Activated naive CD8-positive, alpha-beta T cell treated with anti-CD3 and anti-CD28 coated beads, Interleukin-2, amount 50 U/mL, for 24 hours (primary cell): ENCODE measurements around the gene ZNF320.
"Not testable (repeated sequence)": the region's sequence is repeated elsewhere in the genome, so short reads cannot be mapped to it uniquely, and the experiment has no call there.

Experiments
- ATAC-seq: fragments of 150-1000 bp; cut with Tn5 transposase; one replicate; pipeline ENCODE4 v1.10.0; 2021
- DNase-seq: peaks from one replicate; pipeline ENCODE4 v3.0.0; 2021
- H3K27ac Mint-ChIP-seq: one replicate; pipeline ENCODE4 v1.8.0; 2021; ENCODE audit warnings: mild to moderate bottlenecking, mixed read lengths
- H3K27me3 Mint-ChIP-seq: one replicate; pipeline ENCODE4 v1.8.0; 2021; ENCODE audit warnings: mixed read lengths
- H3K36me3 Mint-ChIP-seq: one replicate; pipeline ENCODE4 v1.8.0; 2021; ENCODE audit warnings: low read depth, mixed read lengths
- H3K4me1 Mint-ChIP-seq: one replicate; pipeline ENCODE4 v1.8.0; 2021; ENCODE audit warnings: mixed read lengths
- H3K4me3 Mint-ChIP-seq: one replicate; pipeline ENCODE4 v1.8.0; 2021; ENCODE audit warnings: mild to moderate bottlenecking, moderate library complexity, mixed read lengths
- H3K9me3 Mint-ChIP-seq: one replicate; pipeline ENCODE4 v1.8.0; 2021; ENCODE audit warnings: mixed read lengths

ZNF320 gene

DNA sequence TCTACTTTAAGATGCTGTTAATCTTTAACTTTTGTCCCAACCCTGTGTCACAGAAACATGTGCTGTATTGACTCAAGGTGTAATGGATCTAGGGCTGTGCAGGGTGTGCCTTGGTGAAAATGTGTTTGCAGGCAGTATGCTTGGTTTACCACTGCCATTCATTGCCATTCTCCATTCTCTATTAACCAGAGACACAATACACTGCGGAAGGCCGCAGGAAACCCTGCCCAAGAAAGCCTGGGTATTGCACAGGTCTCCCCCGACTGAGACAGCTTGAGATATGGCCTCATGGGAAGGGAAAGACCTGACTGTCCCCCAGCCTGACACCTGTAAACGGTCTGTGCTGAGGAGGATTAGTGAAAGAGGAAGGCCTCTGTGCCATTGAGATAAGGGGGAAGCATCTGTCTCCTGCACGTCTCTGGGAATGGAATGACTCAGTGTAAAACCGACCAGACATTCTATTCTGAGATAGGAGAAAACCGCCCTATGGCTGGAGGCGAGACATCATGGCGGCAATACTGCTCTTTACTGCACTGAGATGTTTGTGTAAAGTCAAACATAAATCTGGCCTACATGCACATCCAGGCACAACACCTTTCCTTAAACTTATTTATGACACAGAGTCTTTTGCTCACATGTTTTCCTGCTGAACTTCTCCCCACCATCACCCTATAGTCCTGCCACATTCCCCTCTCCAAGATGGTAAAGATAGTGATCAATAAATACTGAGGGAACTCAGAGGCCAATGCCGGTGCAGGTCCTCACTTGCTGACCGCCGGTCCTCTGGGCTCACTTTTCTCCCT is 38.9 kb upstream of the ZNF320 start:
- Mint-ChIP-seq H3K4me1 (peaks cover 16% of the 10 kb centered on the region), H3K27me3 (no peaks in the 10 kb centered on the region), H3K36me3 (peaks cover 72% of the 10 kb centered on the region), H3K27ac (no peak overlapping the region), H3K4me3 (no peak overlapping the region), H3K9me3 (peaks cover 31% of the 10 kb centered on the region)
- ATAC-seq (no peak), DNase-seq (no peak)

GRCh38 chr19:52935434-52935833 is 38.0 kb upstream of the ZNF320 start:
- Mint-ChIP-seq H3K9me3 (peaks cover 28% of the 10 kb centered on the region), H3K27me3 (no peaks in the 10 kb centered on the region), H3K4me1 (peaks cover 11% of the 10 kb centered on the region), H3K27ac (no peak overlapping the region), H3K36me3 (peaks cover 67% of the 10 kb centered on the region), H3K4me3 (no peak overlapping the region)
- ATAC-seq = no peak
- no peak for DNase-seq

DNA sequence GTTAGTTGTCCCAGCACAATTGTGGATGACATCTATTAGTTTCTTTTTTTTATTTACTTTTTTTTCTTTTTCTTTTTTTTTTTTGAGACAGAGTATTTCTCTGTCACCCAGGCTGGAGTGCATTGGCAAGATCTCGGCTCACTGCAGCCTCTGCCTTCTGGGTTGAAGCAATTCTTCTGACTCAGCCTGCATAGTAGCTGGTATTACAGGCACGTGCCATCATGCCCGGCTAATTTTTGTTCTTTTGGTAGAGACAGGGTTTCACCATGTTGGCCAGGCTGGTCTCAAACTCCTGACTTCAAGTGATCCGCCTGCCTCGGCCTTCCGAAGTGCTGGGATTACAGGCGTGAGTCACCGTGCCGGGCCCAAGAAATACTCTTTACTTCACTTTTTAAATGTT is 27.2 kb upstream of the ZNF320 start:
- not testable (repeated sequence) for DNase-seq, H3K4me3 Mint-ChIP-seq, H3K27me3 Mint-ChIP-seq, ATAC-seq, H3K27ac Mint-ChIP-seq
- Mint-ChIP-seq H3K4me1 (peaks cover 25% of the 10 kb centered on the region), H3K36me3 (peaks cover 46% of the 10 kb centered on the region), H3K9me3 (peaks cover 19% of the 10 kb centered on the region)

DNA sequence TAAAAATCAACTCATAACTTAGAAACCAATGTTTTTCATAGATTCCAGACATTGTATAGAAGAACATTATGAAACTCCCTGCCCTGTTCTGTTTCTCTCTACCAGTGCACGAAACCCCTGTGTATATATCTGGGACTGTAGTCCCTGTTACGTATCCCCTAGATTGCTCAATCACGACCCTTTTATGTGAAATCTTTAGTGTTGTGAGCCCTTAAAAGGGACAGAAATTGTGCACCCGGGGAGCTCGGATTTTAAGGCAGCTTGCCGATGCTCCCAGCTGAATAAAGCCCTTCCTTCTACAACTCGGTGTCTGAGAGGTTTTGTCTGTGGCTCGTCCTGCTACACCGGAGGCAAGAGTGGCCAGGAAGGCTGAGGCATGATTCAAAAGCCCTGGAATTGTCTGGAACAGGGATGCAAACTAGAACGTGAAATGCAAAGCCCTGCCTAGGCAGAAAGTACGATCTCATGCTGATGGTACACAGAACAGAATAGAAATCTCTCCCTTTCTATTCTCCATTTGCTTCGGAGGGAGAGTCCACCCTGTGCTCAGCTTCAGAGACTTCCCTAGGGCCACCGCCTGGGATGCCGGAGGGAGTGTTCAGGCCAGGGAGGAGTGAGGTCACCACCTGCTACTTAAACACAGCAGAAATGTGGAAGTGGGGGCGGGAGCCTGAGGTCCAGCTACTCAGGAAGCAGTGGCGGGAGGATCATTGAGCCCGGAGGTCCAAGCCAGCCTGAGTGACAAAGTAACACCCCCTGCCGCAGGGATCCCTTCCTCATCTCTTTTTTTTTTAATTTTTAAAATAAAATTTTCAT is 26.6 kb upstream of the ZNF320 start:
- ATAC-seq = no peak
- H3K27me3 Mint-ChIP-seq = no peaks in the 10 kb centered on the region
- peaks cover 15% of the 10 kb centered on the region for H3K9me3 Mint-ChIP-seq
- DNase-seq = no peak
- peaks cover 25% of the 10 kb centered on the region for H3K4me1 Mint-ChIP-seq
- no peak overlapping the region for H3K27ac Mint-ChIP-seq
- peak overlapping the region; percentile 86 for H3K4me3 Mint-ChIP-seq
- peaks cover 40% of the 10 kb centered on the region for H3K36me3 Mint-ChIP-seq

- Mint-ChIP-seq H3K4me3 (peak within 1 kb of the TSS; percentile 86), H3K9me3 (peaks cover 9% of the 10 kb centered on the region), H3K27me3 (no peaks in the 10 kb centered on the region), H3K36me3 (peaks cover 33% of the 10 kb centered on the region), H3K27ac (peak within 1 kb of the TSS; percentile 79), H3K4me1 (peaks cover 25% of the 10 kb centered on the region)
- ATAC-seq = peak; percentile 99
- DNase-seq = peak; percentile 84
These were observed 25.7 kb upstream of the ZNF320 start, which contains the start of gene ZNF888 for GRCh38 chr19:52922841-52923777. Gene ZNF888, minus strand, starts transcription at chr19:52923428. Its CDS starts 5,555 bp downstream, at chr19:52917873.

- DNase-seq (no peak), ATAC-seq (no peak)
- no peak overlapping the region for H3K4me3 Mint-ChIP-seq
- peaks cover 14% of the 10 kb centered on the region for H3K4me1 Mint-ChIP-seq
- peaks cover 18% of the 10 kb centered on the region for H3K9me3 Mint-ChIP-seq
- H3K27me3 Mint-ChIP-seq = no peaks in the 10 kb centered on the region
- H3K36me3 Mint-ChIP-seq = peaks cover 62% of the 10 kb centered on the region
- no peak overlapping the region for H3K27ac Mint-ChIP-seq
These were observed 20.1 kb upstream of the ZNF320 start for GRCh38 chr19:52917531-52917930.

GRCh38 chr19:52910648-52911047 is 13.2 kb upstream of the ZNF320 start:
- Mint-ChIP-seq H3K4me1 (no peaks in the 10 kb centered on the region), H3K4me3 (no peak overlapping the region), H3K27me3 (no peaks in the 10 kb centered on the region), H3K36me3 (peaks cover 73% of the 10 kb centered on the region), H3K9me3 (peaks cover 31% of the 10 kb centered on the region), H3K27ac (no peak overlapping the region)
- DNase-seq = no peak
- ATAC-seq = no peak

DNA sequence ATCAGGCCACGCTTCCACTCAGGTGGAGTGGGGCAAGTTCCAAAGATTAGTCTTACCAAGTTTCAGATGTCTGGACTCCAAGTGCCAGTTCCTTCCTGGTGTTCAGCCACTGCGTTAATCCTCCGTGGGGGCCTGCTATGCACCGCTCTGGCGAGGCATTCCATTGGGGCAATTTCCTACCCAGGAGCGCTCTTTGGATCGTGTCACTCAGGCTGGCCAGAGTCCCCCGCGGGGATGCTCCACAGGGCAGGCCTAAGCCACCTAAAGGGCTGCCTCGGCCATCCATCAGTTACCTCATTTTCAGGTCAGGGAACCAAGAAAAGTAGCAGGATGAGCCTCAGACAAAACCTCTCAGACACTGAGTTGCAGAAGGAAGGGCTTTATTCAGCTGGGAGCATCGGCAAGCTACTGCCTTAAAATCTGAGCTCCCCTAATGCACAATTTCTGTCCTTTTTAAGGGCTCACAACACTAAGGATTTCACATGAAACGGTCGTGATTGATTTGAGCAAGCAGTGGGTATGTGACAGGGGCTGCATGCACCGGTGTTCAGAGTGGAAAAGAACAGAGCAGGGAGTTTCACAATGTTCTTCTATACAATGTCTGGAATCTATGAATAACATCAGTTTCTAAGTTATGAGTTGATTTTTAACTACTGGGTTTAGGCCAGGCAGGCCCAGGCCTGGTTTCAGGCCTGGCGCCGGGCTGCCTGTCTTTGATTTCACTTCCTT is 6.8 kb upstream of the ZNF320 start:
- H3K27ac Mint-ChIP-seq, ATAC-seq, H3K27me3 Mint-ChIP-seq, DNase-seq, H3K4me3 Mint-ChIP-seq, H3K4me1 Mint-ChIP-seq: not testable (repeated sequence)
- Mint-ChIP-seq H3K36me3 (peaks cover 37% of the 10 kb centered on the region), H3K9me3 (peaks cover 36% of the 10 kb centered on the region)

GRCh38 chr19:52901842-52902241 is 4.4 kb upstream of the ZNF320 start:
- Mint-ChIP-seq H3K27ac (no peak overlapping the region), H3K4me1 (peaks cover 11% of the 10 kb centered on the region), H3K27me3 (no peaks in the 10 kb centered on the region), H3K36me3 (peaks cover 31% of the 10 kb centered on the region), H3K9me3 (peaks cover 30% of the 10 kb centered on the region), H3K4me3 (no peak overlapping the region)
- ATAC-seq = no peak
- DNase-seq = no peak

GRCh38 chr19:52898596-52898995 is 1.2 kb upstream of the ZNF320 start:
- H3K27me3 Mint-ChIP-seq, H3K4me3 Mint-ChIP-seq, ATAC-seq, DNase-seq, H3K27ac Mint-ChIP-seq: not testable (repeated sequence)
- peaks cover 11% of the 10 kb centered on the region for H3K9me3 Mint-ChIP-seq
- H3K36me3 Mint-ChIP-seq = peaks cover 33% of the 10 kb centered on the region
- H3K4me1 Mint-ChIP-seq = peaks cover 22% of the 10 kb centered on the region

GRCh38 chr19:52898101-52898500 is 666 bp upstream of the ZNF320 start:
- Mint-ChIP-seq H3K27me3 (no peaks in the 10 kb centered on the region), H3K4me1 (peaks cover 22% of the 10 kb centered on the region), H3K27ac (no peak overlapping the region), H3K4me3 (peak overlapping the region; percentile 85), H3K9me3 (peaks cover 11% of the 10 kb centered on the region), H3K36me3 (peaks cover 33% of the 10 kb centered on the region)
- DNase-seq (no peak), ATAC-seq (no peak)

DNA sequence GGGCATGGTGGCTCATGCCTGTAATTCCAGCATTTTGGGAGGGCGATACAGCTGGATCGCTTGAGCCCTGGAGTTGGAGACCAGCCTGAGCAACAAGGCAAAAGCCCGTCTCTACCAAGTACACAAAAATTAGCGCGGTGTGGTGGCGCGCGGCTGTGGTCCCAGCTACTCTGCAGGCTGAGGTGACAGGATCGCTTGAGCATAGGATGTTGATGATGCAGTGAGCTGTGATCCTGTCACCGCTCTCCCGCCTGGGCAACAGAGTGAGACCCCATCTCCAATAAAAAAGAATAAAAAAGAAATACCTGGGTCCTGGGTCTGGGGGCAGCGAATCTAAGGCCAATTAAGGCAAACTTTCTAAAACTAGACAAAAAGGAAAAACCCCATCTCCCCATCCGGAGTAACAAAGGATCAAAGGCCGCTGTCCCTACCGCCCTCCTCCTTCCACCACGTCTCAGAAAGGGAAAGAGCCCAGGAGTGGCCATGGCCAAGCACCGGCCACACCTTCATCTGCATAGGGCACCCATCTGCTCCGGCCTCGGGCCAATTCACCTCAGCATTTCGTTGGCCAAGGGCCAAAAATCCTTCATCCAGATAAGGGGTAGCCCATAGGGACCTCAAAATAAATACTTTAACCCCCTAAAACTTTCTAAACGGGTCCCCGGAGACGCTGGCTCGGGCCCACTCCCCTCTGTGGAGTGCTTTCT is 851 bp downstream of the ZNF320 start:
- DNase-seq (no peak), ATAC-seq (no peak)
- Mint-ChIP-seq H3K27ac (peak overlapping the region; percentile 83), H3K4me1 (peaks cover 22% of the 10 kb centered on the region), H3K4me3 (peak overlapping the region; percentile 85), H3K27me3 (no peaks in the 10 kb centered on the region), H3K9me3 (peaks cover 11% of the 10 kb centered on the region), H3K36me3 (peaks cover 48% of the 10 kb centered on the region)

GRCh38 chr19:52891336-52891735 is 6.1 kb downstream of the ZNF320 start:
- peaks cover 85% of the 10 kb centered on the region for H3K36me3 Mint-ChIP-seq
- H3K4me1 Mint-ChIP-seq = peaks cover 6% of the 10 kb centered on the region
- H3K4me3 Mint-ChIP-seq = no peak overlapping the region
- H3K27ac Mint-ChIP-seq = no peak overlapping the region
- peaks cover 27% of the 10 kb centered on the region for H3K9me3 Mint-ChIP-seq
- DNase-seq (no peak), ATAC-seq (no peak)
- no peaks in the 10 kb centered on the region for H3K27me3 Mint-ChIP-seq
